ENCODE measurements around the gene ZFAND6.

ZFAND6 gene

GRCh38 chr15:80169768-80170357 lies 110.4 kb downstream of the ZFAND6 start:
- DNase-seq (ENCODE audit: low read depth in 2 of 2), result no peak

- no peak for DNase-seq (ENCODE audit: low read depth in 2 of 2)
Measured at GRCh38 chr15:80170596-80170995, 111.1 kb downstream of the ZFAND6 start.

- no peak for DNase-seq (ENCODE audit: low read depth in 2 of 2)
Measured at GRCh38 chr15:80171787-80172186, 112.3 kb downstream of the ZFAND6 start.

- DNase-seq (ENCODE audit: low read depth in 2 of 2), result no peak
Measured at GRCh38 chr15:80172401-80172800, 112.9 kb downstream of the ZFAND6 start.

GRCh38 chr15:80173022-80173759 lies 113.7 kb downstream of the ZFAND6 start:
- peak; percentile 31 to 42 for DNase-seq (ENCODE audit: low read depth in 2 of 2)

GRCh38 chr15:80174017-80174746 lies 114.7 kb downstream of the ZFAND6 start:
- no peak for DNase-seq (ENCODE audit: low read depth in 2 of 2)

- DNase-seq (ENCODE audit: low read depth in 2 of 2), result no peak
Measured at GRCh38 chr15:80175436-80175835, 116.0 kb downstream of the ZFAND6 start.

- no peak for DNase-seq (ENCODE audit: low read depth in 2 of 2)
Measured at GRCh38 chr15:80176443-80176842, 117.0 kb downstream of the ZFAND6 start.

GRCh38 chr15:80177156-80177555 lies 117.7 kb downstream of the ZFAND6 start:
- DNase-seq (ENCODE audit: low read depth in 2 of 2), result no peak

GRCh38 chr15:80179025-80179759 lies 119.7 kb downstream of the ZFAND6 start:
- DNase-seq (ENCODE audit: low read depth in 2 of 2), result no peak

GRCh38 chr15:80179935-80180334 lies 120.5 kb downstream of the ZFAND6 start:
- no peak for DNase-seq (ENCODE audit: low read depth in 2 of 2)

GRCh38 chr15:80180468-80180867 lies 121.0 kb downstream of the ZFAND6 start:
- no peak for DNase-seq (ENCODE audit: low read depth in 2 of 2)

GRCh38 chr15:80180986-80181385 lies 121.5 kb downstream of the ZFAND6 start:
- no peak for DNase-seq (ENCODE audit: low read depth in 2 of 2)

- DNase-seq (ENCODE audit: low read depth in 2 of 2), result no peak
Measured at GRCh38 chr15:80182611-80183261, 123.3 kb downstream of the ZFAND6 start.

GRCh38 chr15:80183306-80183705 lies 123.8 kb downstream of the ZFAND6 start:
- no peak for DNase-seq (ENCODE audit: low read depth in 2 of 2)

- no peak for DNase-seq (ENCODE audit: low read depth in 2 of 2)
Measured at GRCh38 chr15:80183886-80184285, 124.4 kb downstream of the ZFAND6 start.

- DNase-seq (ENCODE audit: low read depth in 2 of 2), result no peak
Measured at GRCh38 chr15:80184554-80184953, 125.1 kb downstream of the ZFAND6 start.

- no peak for DNase-seq (ENCODE audit: low read depth in 2 of 2)
Measured at GRCh38 chr15:80185152-80185551, 125.7 kb downstream of the ZFAND6 start.

GRCh38 chr15:80186066-80186465 lies 126.6 kb downstream of the ZFAND6 start:
- DNase-seq (ENCODE audit: low read depth in 2 of 2), result no peak

- no peak for DNase-seq (ENCODE audit: low read depth in 2 of 2)
Measured at GRCh38 chr15:80186597-80186996, 127.1 kb downstream of the ZFAND6 start.

Measured in activated CD8-positive, alpha-beta memory T cell treated with anti-CD3 and anti-CD28 coated beads for 4 hours (primary cell).